Forelimb muscle (tissue), 1 donor: ENCODE measurements around the gene PLCH2. TPM values are rescaled to one million over a fixed set of nuclear protein-coding genes. Genes with fewer than 3 reads are reported as not detected.

ENCODE experiments used
- DNase-seq: peaks from one replicate; pipeline ENCODE4 v3.0.0-alpha.2; 2013; ENCODE audit warnings: low read depth
- polyA plus RNA-seq: library from polyadenylated mRNA; unstranded; fragments of 120-200 nt; gene quantifications from one replicate; pipeline ENCODE4 v1.2.1, GENCODE V29; 2013; ENCODE audit not compliant: insufficient read length

The PLCH2 gene
- polyA plus RNA-seq, 1 donor: 0.63 TPM

DNA sequence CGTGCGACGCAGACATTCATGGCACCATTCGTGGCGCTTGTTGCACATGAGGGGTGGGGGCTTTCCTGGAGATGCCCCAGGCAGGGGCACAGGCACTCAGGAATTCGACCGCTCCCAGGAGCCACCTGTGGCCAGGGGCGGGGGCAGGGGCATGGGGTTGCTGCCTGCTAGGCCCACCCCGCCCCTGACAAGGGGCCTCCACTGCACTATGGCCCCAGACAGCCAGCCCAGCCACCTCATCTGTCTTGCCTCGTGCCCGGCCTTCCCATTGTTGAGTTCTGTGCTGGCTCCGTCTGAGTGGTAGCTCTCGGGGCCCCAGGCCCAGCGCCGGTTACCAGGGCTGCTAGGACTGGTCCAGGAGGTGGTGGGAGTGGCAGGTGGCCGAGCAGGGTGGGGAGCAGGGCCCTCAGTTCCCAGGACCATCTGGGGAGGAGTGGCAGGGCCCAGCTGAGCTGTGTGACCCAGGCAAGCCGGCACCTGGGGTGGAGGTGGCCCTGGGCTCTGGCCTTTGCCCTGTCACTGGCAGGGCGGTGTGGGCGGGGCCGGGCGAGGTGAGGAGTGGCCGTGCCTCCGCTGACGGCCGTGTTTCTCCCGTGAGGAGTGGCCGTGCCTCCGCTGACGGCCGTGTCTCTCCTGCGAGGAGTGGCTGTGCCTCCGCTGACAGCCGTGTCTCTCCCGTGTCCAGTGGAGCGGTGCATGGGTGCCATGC lies 1.9 kb downstream of the PLCH2 start:
- no peak for DNase-seq

DNA sequence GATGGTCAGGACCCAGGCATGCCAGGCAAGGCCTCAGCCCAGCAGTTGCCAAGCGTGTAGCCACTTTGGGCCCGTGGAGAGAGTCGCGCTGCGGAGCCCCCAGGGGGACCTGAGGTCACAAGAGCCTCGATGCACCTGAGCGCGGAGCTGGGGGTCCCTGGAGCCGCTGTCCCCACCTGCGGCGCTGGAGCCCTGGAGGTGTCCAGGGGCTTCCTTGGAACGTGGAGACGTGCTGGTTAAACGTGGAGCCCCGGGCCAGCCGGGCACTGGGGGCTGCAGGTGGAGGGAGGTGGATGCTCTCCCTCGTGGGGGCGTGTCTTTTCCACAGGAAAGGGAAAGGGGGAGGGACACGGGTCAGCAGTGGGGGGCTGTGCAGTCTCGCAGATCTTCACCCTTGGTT lies 3.1 kb downstream of the PLCH2 start:
- no peak for DNase-seq

DNA sequence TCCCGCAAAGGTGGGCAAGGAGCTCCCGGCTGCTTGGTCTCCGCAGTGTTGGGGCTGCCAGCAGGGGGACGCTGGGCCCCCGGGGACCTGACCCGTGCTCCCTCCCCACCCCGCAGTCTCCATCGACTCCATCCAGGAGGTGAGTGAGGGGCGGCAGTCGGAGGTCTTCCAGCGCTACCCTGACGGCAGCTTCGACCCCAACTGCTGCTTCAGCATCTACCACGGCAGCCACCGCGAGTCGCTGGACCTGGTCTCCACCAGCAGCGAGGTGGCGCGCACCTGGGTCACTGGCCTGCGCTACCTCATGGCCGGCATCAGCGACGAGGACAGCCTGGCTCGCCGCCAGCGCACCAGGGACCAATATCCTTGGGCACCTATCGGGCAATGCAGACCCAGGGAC lies 3.5 kb downstream of the PLCH2 start:
- DNase-seq: no peak

GRCh38 chr1:2480236-2480985 lies 4.3 kb downstream of the PLCH2 start:
- no peak for DNase-seq

DNA sequence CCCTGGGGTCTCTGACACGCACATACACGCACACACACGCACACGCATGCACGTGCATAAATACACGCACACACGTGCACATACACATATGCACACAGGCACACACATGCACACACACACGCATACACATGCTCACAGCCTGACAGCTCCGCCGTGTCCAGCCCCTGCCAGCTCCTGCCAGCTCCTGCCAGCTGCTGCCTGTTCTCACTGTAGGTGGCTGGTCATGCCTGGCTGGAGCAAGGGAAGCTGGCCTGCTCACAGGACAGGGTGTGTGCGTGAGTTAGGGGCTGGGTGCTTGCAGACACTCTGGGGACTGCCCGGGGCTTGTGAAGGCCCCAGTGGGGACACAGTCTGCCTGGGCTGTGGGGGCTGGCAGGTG lies 4.9 kb downstream of the PLCH2 start:
- no peak for DNase-seq

- no peak for DNase-seq
Observed at GRCh38 chr1:2481885-2482284, 5.8 kb downstream of the PLCH2 start.

DNA sequence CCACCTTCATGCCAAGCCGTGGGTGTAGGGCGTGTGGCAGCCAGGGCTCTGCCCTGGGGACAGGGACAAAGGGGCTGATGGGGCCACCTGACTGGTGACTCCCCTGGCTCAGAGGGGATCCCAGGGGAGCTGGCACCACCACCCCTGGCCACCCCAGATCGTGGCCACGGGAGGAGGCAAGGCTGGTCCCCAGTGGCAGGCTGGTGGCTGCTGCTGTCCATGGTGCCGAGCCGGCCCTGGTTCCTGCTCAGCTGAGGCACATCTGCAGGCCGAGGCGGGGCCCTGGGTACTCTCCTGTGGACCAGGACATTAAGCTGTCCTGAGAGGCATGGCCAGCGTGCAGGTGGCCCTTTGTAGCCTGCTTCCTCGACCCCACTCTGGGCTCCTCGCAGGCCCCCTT lies 6.5 kb downstream of the PLCH2 start:
- DNase-seq: no peak

DNA sequence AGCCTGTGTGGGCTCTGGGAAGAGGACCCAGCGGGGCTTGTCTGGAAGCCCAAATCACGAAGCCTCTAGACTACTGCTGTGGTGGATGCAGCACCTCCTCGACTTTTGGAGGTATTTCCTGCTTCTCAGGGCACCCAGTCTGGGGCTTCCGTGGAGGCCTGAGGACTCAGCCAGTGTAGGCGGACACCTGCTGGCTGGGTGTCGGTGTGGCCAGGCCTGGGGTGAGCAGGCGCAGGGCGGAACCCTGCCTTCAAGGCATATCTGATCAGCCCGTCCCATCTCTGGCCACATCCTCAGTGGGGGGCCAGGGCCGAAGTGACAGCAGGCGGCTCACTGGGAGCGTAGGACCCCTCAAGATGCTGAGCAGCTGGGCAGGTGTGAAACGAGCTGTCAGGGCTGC lies 6.9 kb downstream of the PLCH2 start:
- no peak for DNase-seq

DNA sequence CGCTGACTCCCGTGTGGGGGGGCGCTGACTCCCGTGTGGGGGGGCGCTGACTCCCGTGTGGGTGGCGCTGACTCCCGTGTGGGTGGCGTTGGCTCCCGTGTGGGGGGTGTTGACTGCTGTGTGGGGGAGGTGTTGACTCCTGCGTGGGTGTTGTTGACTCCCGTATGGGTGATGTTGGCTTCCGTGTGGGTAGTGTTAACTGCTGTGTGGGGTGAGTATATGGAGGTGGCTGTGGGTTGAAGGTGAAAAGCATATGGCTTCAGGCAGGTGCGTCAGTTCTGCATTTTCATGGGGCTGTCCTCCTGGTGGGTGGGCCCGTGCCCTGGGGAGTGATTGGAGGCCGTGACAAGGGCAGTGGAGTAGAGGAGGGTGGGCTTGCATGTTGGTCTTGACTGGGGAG lies 7.9 kb downstream of the PLCH2 start:
- no peak for DNase-seq

- DNase-seq: no peak
Observed at GRCh38 chr1:2486041-2486440, 10.0 kb downstream of the PLCH2 start.

DNA sequence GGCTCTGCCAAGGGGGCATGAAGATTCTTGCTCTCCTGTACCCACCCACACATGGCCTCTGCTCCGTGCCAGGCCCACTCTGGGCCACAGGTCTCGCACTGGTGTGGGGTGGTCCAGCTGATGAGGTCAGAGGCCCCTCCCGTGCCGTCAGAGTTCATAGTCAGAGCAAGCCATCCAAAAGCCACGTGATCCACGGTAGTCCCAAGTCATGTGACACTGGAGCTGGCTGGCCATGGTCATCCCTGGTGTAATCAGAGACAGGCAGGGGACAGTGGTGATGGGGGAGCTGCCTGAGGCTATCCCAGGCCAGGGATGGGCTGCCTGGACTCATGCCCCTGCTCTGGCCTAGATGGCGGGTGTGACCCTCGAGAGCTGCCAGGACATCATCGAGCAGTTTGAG lies 10.5 kb downstream of the PLCH2 start:
- DNase-seq: no peak

- DNase-seq: no peak
Observed at GRCh38 chr1:2488688-2489087, 12.6 kb downstream of the PLCH2 start.

- no peak for DNase-seq
Observed at GRCh38 chr1:2489615-2490014, 13.5 kb downstream of the PLCH2 start.

GRCh38 chr1:2492091-2492490 lies 16.0 kb downstream of the PLCH2 start:
- DNase-seq: no peak

- no peak for DNase-seq
Observed at GRCh38 chr1:2493218-2493617, 17.1 kb downstream of the PLCH2 start.

DNA sequence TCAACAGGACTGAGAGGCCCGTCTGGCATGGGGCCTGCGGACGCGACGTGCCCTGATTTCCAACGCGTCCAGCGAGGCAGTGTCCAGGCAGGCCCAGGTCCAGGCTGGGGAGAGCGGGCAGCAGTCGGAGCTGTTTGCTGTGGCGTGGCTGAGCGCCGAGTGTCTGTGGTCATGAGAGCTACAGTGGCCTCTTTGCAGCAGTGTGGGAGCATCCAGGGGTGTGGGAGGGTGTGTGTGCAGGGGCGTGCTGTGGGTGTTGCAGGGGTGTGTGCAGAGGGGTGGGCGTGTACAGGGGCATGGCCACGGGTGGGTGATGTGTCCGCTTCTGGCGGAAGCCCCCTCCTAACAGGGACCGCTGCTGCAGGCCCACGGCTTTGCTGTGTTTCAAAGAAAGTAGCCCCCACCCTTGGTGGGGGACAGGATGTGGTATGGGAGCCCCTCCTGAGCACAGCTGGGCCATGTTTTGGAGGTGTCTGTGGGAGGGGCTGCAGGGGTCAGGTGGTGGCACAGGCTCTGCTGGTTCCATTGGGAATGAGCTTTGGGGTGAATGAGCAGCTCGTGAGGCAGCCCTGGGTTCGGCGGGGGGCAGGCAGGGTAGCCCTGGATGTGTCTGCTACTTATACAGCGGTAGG lies 17.7 kb downstream of the PLCH2 start:
- DNase-seq: no peak

GRCh38 chr1:2494323-2494693 lies 18.2 kb downstream of the PLCH2 start:
- DNase-seq: no peak

- no peak for DNase-seq
Observed at GRCh38 chr1:2495026-2495425, 18.9 kb downstream of the PLCH2 start.

DNA sequence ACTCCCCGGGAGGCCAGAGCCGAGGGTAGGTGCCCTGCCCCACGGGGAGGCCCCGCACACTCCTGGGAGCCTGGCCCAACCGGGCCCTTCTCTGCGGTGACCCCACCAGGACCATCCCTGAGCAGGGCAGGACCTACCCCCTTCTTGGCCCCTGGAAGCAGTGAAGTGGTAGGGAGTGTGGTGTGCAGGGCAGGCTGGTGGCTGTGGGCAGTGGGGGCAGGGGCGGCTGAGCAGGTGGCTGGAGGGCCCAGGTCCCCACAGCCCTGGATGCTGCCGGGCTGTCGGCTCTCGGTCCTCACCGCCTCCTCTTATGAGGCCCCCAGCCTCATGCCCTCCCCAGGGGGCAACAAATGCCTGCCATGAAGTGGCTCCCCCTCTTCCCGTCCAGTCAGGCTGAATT lies 19.5 kb downstream of the PLCH2 start:
- DNase-seq: no peak

GRCh38 chr1:2496087-2496622 lies 20.1 kb downstream of the PLCH2 start:
- no peak for DNase-seq

- no peak for DNase-seq
Observed at GRCh38 chr1:2496746-2497145, 20.7 kb downstream of the PLCH2 start.

DNA sequence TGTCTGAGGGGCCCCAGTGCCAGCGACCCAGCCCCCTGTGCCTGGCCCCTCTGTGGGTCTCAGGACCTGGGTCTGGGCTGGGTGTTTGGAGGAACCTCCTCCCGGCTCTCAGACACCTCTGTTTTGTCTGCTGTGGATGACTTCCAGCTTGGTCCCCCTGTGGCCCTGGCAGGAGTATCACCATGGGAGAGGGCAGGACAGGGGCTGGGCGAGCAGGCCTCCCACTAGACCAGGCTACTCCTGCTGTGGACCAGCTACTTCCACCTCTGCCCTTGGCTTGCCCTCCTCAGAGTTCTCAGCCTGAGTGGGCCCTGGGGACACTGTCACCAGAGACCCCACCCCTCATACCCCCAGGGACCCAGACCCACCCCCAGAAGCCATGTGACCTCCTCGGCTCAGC lies 21.8 kb downstream of the PLCH2 start:
- no peak for DNase-seq

DNA sequence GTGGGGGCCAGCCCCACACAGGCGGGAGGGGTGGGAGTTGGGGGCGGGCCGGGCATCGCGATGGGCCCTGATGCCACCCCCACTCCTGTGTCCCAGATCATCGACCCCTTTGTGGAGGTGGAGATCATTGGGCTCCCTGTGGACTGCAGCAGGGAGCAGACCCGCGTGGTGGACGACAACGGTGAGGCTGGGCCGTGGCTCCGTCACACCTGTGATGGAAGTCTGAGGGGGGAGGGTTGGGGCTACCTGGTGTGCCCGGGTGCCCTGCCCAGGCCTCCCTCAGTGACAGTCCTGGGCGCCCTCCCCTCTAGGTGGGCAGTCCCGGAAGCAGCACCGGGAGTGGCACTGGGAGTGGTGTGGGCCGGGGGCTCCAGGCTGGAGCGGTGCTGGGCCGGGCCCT lies 22.6 kb downstream of the PLCH2 start:
- DNase-seq: no peak
